Tibial artery (tissue), 4 donors: ENCODE data around the gene TWF2.
A peak's percentile ranks its signal among the peaks of the same experiment; 100 is the strongest.

Source experiments
- DNase-seq, 2 donors: peaks; one replicate each; pipeline ENCODE4 v3.0.0-alpha.2; 2019
- H3K27ac ChIP-seq, 2 donors: fragments of 200-600 bp; sonication (generic) in 1 of 2; 1 replicate in 1 of 2; 2 replicates in 1 of 2; pipeline ENCODE4 v1.5.1; 2018 to 2019; ENCODE audit warnings: mild to moderate bottlenecking in 1 of 2
- H3K27me3 ChIP-seq, 2 donors: fragments of 200-600 bp; sonication (generic) in 1 of 2; one replicate each; pipeline versions ENCODE4 v1.5.1 to v1.6.0; 2016 to 2019
- H3K36me3 ChIP-seq, 3 donors: fragments of 200-600 bp; sonication (generic) in 2 of 3; one replicate each; pipeline ENCODE4 v1.5.1; 2016 to 2019; ENCODE audit warnings: mild to moderate bottlenecking in 2 of 3
- H3K4me1 ChIP-seq, 4 donors: fragments of 200-600 bp; sonication (generic) in 2 of 4; 1 replicate in 3 of 4; 2 replicates in 1 of 4; pipeline ENCODE4 v1.5.1; 2016 to 2019
- H3K4me3 ChIP-seq, 2 donors: fragments of 200-600 bp; sonication (generic) in 1 of 2; 1 replicate in 1 of 2; 2 replicates in 1 of 2; pipeline ENCODE4 v1.5.1; 2018 to 2019; ENCODE audit warnings: mild to moderate bottlenecking in 2 of 2
- H3K9me3 ChIP-seq, 3 donors: fragments of 200-600 bp; sonication (generic) in 1 of 3; one replicate each; pipeline ENCODE4 v1.5.1; 2016 to 2019
- CTCF ChIP-seq, 2 experiments: fragments of 200-600 bp in 1 of 2; fragments of 450-650 bp in 1 of 2; IDR thresholded peaks; one replicate each; pipeline ENCODE4 v1.5.1; 2017 to 2019; ENCODE audit warnings: antibody characterized with exemption in 2 of 2, mild to moderate bottlenecking in 1 of 2, moderate library complexity in 1 of 2
- intact Hi-C: fragments of 100-400 bp; cut with DNase I; formaldehyde crosslinking; loops from one replicate; pipeline ENCODE4 v1.15.0; 2023; ENCODE audit warnings: low total_unique reads

The TWF2 gene

GRCh38 chr3:52234516-52235447 is 4.2 kb downstream of the TWF2 start:
- Histone ChIP-seq H3K4me1 (peaks cover 0 to 50% (median 36%) of the 10 kb centered on the region in 4 donors), H3K9me3 (no peaks in the 10 kb centered on the region), H3K27me3 (no peaks in the 10 kb centered on the region), H3K36me3 (peaks cover 16 to 53% (median 36%) of the 10 kb centered on the region in 3 donors), H3K27ac (peak overlapping the region; percentile 17 to 27), H3K4me3 (no peak overlapping the region)
- intact Hi-C loops: loop anchor here (5.0 kb wide), 1 partner anchor 108 kb away; no protein-coding TSS in a partner anchor
- peak in 1 of 2 donors; percentile 57 for DNase-seq
- TF ChIP-seq CTCF (IDR thresholded peaks at IDR 0.05): no peak

- peak in 1 of 2 donors; percentile 50 for DNase-seq
These were observed 5.0 kb downstream of the TWF2 start for GRCh38 chr3:52233968-52234367.

DNA sequence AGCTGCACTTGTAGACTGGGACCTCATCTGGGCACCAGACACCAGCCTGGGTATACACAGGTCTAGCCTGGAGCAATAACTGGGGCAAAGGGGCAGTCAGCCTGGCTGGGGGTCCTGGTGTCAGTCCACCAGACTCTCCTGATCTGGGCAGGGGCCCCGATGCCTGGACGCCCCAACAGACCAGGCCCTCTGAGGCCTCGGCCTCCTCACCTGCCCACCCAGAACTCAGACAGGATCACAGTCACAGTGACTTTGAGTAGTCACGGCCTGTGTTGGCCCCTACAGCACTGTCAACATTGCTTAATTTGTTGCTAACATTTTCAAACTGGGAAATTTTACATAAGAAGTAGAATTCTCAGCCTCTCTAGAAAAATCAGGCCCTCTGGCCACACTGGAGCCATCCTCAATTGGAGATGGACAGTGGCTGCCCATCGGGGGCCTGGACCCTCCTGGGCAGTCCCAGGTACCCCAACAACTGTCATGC is 5.8 kb downstream of the TWF2 start:
- Histone ChIP-seq H3K27ac (no peak overlapping the region), H3K4me1 (peaks cover 0 to 42% (median 30%) of the 10 kb centered on the region in 4 donors), H3K4me3 (no peak overlapping the region), H3K36me3 (peaks cover 30 to 69% (median 52%) of the 10 kb centered on the region in 3 donors), H3K27me3 (no peaks in the 10 kb centered on the region), H3K9me3 (no peaks in the 10 kb centered on the region)
- peak in 1 of 2 donors; percentile 53 for DNase-seq
- TF ChIP-seq CTCF (IDR thresholded peaks at IDR 0.05): no peak
- intact Hi-C loops: loop anchor here (5.0 kb wide), 1 partner anchor 109 kb away; no protein-coding TSS in a partner anchor

More at GRCh38 chr3:52233968-52234367, 5.0 kb downstream of the TWF2 start:
- no peaks in the 10 kb centered on the region for H3K9me3 ChIP-seq
- no peak for TF ChIP-seq CTCF (IDR thresholded peaks at IDR 0.05)
- H3K4me1 ChIP-seq: peaks cover 0 to 45% (median 34%) of the 10 kb centered on the region in 4 donors
- peak overlapping the region in 1 of 2 donors; percentile 27 for H3K27ac ChIP-seq
- H3K27me3 ChIP-seq: no peaks in the 10 kb centered on the region
- peaks cover 24 to 61% (median 44%) of the 10 kb centered on the region in 3 donors for H3K36me3 ChIP-seq
- H3K4me3 ChIP-seq: no peak overlapping the region
- intact Hi-C loops: loop anchor here (5.0 kb wide), 1 partner anchor 108 kb away; no protein-coding TSS in a partner anchor

GRCh38 chr3:52232279-52233107 is 6.5 kb downstream of the TWF2 start:
- DNase-seq: peak in 1 of 2 donors; percentile 37
- H3K9me3 ChIP-seq: no peaks in the 10 kb centered on the region
- no peaks in the 10 kb centered on the region for H3K27me3 ChIP-seq
- H3K27ac ChIP-seq: no peak overlapping the region
- H3K4me1 ChIP-seq: peaks cover 0 to 35% (median 24%) of the 10 kb centered on the region in 4 donors
- H3K36me3 ChIP-seq: peaks cover 30 to 76% (median 56%) of the 10 kb centered on the region in 3 donors
- no peak for TF ChIP-seq CTCF (IDR thresholded peaks at IDR 0.05)
- no peak overlapping the region for H3K4me3 ChIP-seq
- intact Hi-C loops: loop anchor here (5.0 kb wide), 1 partner anchor 110 kb away; no protein-coding TSS in a partner anchor
